Sigmoid colon (tissue), 4 donors: ENCODE data around the gene CNOT10.

ENCODE experiments used
- CTCF ChIP-seq, 4 experiments: fragments of 450-650 bp in 3 of 4; fragments of 200-600 bp in 1 of 4; IDR thresholded peaks; one replicate each; pipeline ENCODE4 v1.5.1; 2016 to 2019; ENCODE audit warnings: antibody characterized with exemption in 4 of 4, mild to moderate bottlenecking in 3 of 4, moderate library complexity in 2 of 4
- EP300 ChIP-seq, 4 donors: sonication (generic); formaldehyde crosslinking; IDR thresholded peaks; one replicate each; pipeline ENCODE4 v1.6.1; 2017; ENCODE audit warnings: antibody characterized with exemption in 4 of 4
- POLR2A ChIP-seq, 2 donors: fragments of 450-650 bp; IDR thresholded peaks; one replicate each; pipeline ENCODE4 v1.6.1; 2016; ENCODE audit warnings: antibody characterized with exemption in 2 of 2, mild to moderate bottlenecking in 2 of 2, moderate library complexity in 2 of 2

GRCh38 chr3:32719931-32720330 is 34.9 kb downstream of the CNOT10 start:
- TF ChIP-seq CTCF (IDR thresholded peaks at IDR 0.05) (no peak), EP300 (IDR thresholded peaks at IDR 0.05) (no peak), POLR2A (IDR thresholded peaks at IDR 0.05) (no peak)
